WTC11 (cell line): Measurements from ENCODE around the gene NARS2. TPM values are rescaled to one million over a fixed set of nuclear protein-coding genes. Genes with fewer than 3 reads are reported as not detected.

Experiments
- ATAC-seq: fragments of 200-7000 bp; cut with Tn5 transposase; 2 replicates; pipeline ENCODE4 v1.10.0; 2021; ENCODE audit warnings: mild to moderate bottlenecking, moderate library complexity
- CTCF ChIA-PET: fragments of 300-600 bp; sonication (Branson Sonifier 250); formaldehyde crosslinking; loops from one replicate; lab custom pipeline; 2021; ENCODE audit warnings: antibody characterized with exemption; lab: Charles Lee
- POLR2A ChIA-PET: fragments of 350-600 bp; sonication (Branson Sonifier 250); formaldehyde crosslinking; loops from one replicate; lab custom pipeline; 2021; ENCODE audit warnings: antibody characterized with exemption; lab: Charles Lee
- DNase-seq: peaks from one replicate; pipeline ENCODE4 v3.0.0; 2021; ENCODE audit warnings: low spot score
- H3K27ac Mint-ChIP-seq: 2 replicates; pipeline ENCODE4 v1.8.0; 2021; ENCODE audit warnings: mixed read lengths
- H3K27me3 Mint-ChIP-seq: 2 replicates; pipeline ENCODE4 v1.8.0; 2021; ENCODE audit warnings: low read depth, mild to moderate bottlenecking, moderate library complexity, mixed read lengths
- H3K36me3 Mint-ChIP-seq: 2 replicates; pipeline ENCODE4 v1.8.0; 2021; ENCODE audit warnings: mixed read lengths
- H3K4me1 Mint-ChIP-seq: 2 replicates; pipeline ENCODE4 v1.8.0; 2022; ENCODE audit warnings: mixed read lengths
- H3K4me3 Mint-ChIP-seq: 2 replicates; pipeline ENCODE4 v1.8.0; 2021; ENCODE audit warnings: mild to moderate bottlenecking, moderate library complexity, mixed read lengths
- H3K9me3 Mint-ChIP-seq: 2 replicates; pipeline ENCODE4 v1.8.0; 2021; ENCODE audit warnings: mixed read lengths
- AR ChIP-seq: fragments of 250-450 bp; sonication (Bioruptor Pico); IDR thresholded peaks from 2 replicates; pipeline ENCODE4 v1.9.0; 2021; ENCODE audit warnings: mild to moderate bottlenecking
- IRF2 ChIP-seq: sonication (generic); formaldehyde crosslinking; IDR thresholded peaks from 2 replicates; pipeline ENCODE4 v1.8.0; 2022; ENCODE audit warnings: low read depth, missing genetic modification reagents, borderline replicate concordance
- MLX ChIP-seq: sonication (generic); formaldehyde crosslinking; IDR thresholded peaks from 2 replicates; pipeline ENCODE4 v1.8.1; 2023; ENCODE audit warnings: mild to moderate bottlenecking, missing genetic modification reagents, moderate library complexity
- NR1H2 ChIP-seq: sonication (generic); formaldehyde crosslinking; IDR thresholded peaks from 2 replicates; pipeline ENCODE4 v1.9.0; 2021; ENCODE audit warnings: mild to moderate bottlenecking, moderate library complexity, missing genetic modification reagents
- PREB ChIP-seq: sonication (generic); formaldehyde crosslinking; IDR thresholded peaks from 2 replicates; pipeline ENCODE4 v1.8.1; 2022; ENCODE audit warnings: mild to moderate bottlenecking, missing genetic modification reagents, moderate library complexity, borderline replicate concordance
- RORB ChIP-seq: fragments of 250-450 bp; sonication (Bioruptor Pico); IDR thresholded peaks from 2 replicates; pipeline ENCODE4 v1.9.0; 2021; ENCODE audit warnings: mild to moderate bottlenecking
- SMAD4 ChIP-seq: sonication (generic); formaldehyde crosslinking; IDR thresholded peaks from 2 replicates; pipeline ENCODE4 v1.8.0; 2022; ENCODE audit warnings: mild to moderate bottlenecking, missing genetic modification reagents
- ZBTB21 ChIP-seq: sonication (generic); formaldehyde crosslinking; IDR thresholded peaks from 2 replicates; pipeline ENCODE4 v1.8.1; 2023; ENCODE audit warnings: mild to moderate bottlenecking, missing genetic modification reagents, borderline replicate concordance
- ZNF219 ChIP-seq: sonication (generic); formaldehyde crosslinking; IDR thresholded peaks from 2 replicates; pipeline ENCODE4 v1.8.0; 2023; ENCODE audit warnings: missing genetic modification reagents, mild to moderate bottlenecking, borderline replicate concordance
- ZNF317 ChIP-seq: sonication (generic); formaldehyde crosslinking; IDR thresholded peaks from 2 replicates; pipeline ENCODE4 v1.8.1; 2023; ENCODE audit warnings: low read depth, mild to moderate bottlenecking, moderate library complexity, missing genetic modification reagents, borderline replicate concordance
- total RNA-seq: library from RNA; stranded (reverse); gene quantifications from 3 replicates; pipeline ENCODE4 v1.2.3, GENCODE V29; 2021
- TF ChIP-seq, protein P1 (sequence below): sonication (generic); formaldehyde crosslinking; IDR thresholded peaks from 2 replicates; pipeline ENCODE4 v1.8.0; 2023; ENCODE audit warnings: mild to moderate bottlenecking, missing genetic modification reagents

Gene NARS2
- total RNA-seq, 1 experiment from 2014 or later: 36.4 TPM

GRCh38 chr11:78504708-78505107, 70.0 kb downstream of the NARS2 start (continued):
- no peak for TF ChIP-seq PREB (CRISPR knock-in tag)
- no peak for TF ChIP-seq ZNF219 (CRISPR knock-in tag)
- TF ChIP-seq IRF2 (CRISPR knock-in tag): no peak
- TF ChIP-seq ZNF317 (CRISPR knock-in tag): no peak

DNA sequence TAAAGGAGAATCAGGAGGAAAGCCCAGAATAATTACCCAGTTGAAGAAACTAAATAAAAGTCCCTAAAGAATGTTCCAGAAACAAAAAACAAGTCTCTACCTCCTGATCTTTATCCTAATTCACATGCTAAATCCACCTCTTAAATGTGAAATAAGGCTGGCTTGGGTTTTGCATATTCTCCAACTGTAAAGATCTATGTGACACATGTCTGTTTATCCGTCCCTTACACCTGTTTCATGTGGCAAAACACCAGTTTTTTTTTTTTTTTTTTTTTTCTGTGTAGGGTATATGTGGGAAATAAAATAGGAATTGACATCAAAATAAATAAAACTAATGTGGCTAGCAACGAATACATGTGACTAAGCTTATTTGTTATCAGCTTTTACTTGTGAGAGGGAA, 70.5 kb downstream of the NARS2 start:
- Mint-ChIP-seq H3K4me3 (no peak overlapping the region), H3K27ac (no peak overlapping the region), H3K36me3 (peaks cover 6% of the 10 kb centered on the region; the same call in 1 of the 2 replicates), H3K27me3 (no peaks in the 10 kb centered on the region), H3K9me3 (no peaks in the 10 kb centered on the region), H3K4me1 (peaks cover 34% of the 10 kb centered on the region)
- no peak for ATAC-seq
- no peak for DNase-seq
- ChIA-PET POLR2A (no interaction called here), CTCF (interaction anchor here (0.7 kb wide), 1 partner anchor 205 kb away, joined by 3 read pairs; no protein-coding TSS in a partner anchor)
- TF ChIP-seq MLX: no peak
- no peak for TF ChIP-seq RORB (CRISPR knock-in tag)
- TF ChIP-seq AR: no peak

- H3K27ac Mint-ChIP-seq: no peak overlapping the region
- POLR2A ChIA-PET: no interaction called here
- peaks cover 17% of the 10 kb centered on the region for H3K4me1 Mint-ChIP-seq
- no peak overlapping the region for H3K4me3 Mint-ChIP-seq
- TF ChIP-seq, protein P1, sequence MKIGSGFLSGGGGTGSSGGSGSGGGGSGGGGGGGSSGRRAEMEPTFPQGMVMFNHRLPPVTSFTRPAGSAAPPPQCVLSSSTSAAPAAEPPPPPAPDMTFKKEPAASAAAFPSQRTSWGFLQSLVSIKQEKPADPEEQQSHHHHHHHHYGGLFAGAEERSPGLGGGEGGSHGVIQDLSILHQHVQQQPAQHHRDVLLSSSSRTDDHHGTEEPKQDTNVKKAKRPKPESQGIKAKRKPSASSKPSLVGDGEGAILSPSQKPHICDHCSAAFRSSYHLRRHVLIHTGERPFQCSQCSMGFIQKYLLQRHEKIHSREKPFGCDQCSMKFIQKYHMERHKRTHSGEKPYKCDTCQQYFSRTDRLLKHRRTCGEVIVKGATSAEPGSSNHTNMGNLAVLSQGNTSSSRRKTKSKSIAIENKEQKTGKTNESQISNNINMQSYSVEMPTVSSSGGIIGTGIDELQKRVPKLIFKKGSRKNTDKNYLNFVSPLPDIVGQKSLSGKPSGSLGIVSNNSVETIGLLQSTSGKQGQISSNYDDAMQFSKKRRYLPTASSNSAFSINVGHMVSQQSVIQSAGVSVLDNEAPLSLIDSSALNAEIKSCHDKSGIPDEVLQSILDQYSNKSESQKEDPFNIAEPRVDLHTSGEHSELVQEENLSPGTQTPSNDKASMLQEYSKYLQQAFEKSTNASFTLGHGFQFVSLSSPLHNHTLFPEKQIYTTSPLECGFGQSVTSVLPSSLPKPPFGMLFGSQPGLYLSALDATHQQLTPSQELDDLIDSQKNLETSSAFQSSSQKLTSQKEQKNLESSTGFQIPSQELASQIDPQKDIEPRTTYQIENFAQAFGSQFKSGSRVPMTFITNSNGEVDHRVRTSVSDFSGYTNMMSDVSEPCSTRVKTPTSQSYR (CRISPR knock-in tag): no peak
- no peak for TF ChIP-seq NR1H2 (CRISPR knock-in tag)
- TF ChIP-seq SMAD4: no peak
- TF ChIP-seq ZBTB21 (CRISPR knock-in tag): no peak
- TF ChIP-seq AR: no peak
- DNase-seq: no peak
- no peaks in the 10 kb centered on the region for H3K9me3 Mint-ChIP-seq
- CTCF ChIA-PET: no interaction called here
- no peaks in the 10 kb centered on the region for H3K36me3 Mint-ChIP-seq
- H3K27me3 Mint-ChIP-seq: no peaks in the 10 kb centered on the region
- ATAC-seq: no peak
Measured at GRCh38 chr11:78499971-78500370, 74.7 kb downstream of the NARS2 start.
